ENCODE measurements around the gene AZGP1. TPM values are rescaled to one million over a fixed set of nuclear protein-coding genes. Genes with fewer than 3 reads are reported as not detected.
A peak's percentile ranks its signal among the peaks of the same experiment; 100 is the strongest.
"Not testable (repeated sequence)": the region's sequence is repeated elsewhere in the genome, so short reads cannot be mapped to it uniquely, and the experiment has no call there.

The AZGP1 gene
- total RNA-seq, 1 donor from 2014 or later = not detected

DNA sequence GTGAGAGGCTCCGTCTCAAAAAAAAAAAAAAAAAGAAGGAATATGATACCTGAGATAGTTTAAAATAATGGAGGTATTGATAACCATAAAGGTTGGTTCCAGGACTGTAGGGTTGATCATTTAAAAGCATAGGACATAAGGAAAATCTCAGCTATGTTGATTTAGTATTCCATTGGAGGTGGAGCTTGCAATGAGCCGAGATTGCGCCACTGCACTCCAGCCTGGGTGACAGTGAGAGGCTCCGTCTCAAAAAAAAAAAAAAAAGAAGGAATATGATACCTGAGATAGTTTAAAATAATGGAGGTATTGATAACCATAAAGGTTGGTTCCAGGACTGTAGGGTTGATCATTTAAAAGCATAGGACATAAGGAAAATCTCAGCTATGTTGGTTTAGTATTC lies 23.2 kb downstream of the AZGP1 start:
- DNase-seq (ENCODE audit: low read depth in 2 of 2) = not testable (repeated sequence)

DNA sequence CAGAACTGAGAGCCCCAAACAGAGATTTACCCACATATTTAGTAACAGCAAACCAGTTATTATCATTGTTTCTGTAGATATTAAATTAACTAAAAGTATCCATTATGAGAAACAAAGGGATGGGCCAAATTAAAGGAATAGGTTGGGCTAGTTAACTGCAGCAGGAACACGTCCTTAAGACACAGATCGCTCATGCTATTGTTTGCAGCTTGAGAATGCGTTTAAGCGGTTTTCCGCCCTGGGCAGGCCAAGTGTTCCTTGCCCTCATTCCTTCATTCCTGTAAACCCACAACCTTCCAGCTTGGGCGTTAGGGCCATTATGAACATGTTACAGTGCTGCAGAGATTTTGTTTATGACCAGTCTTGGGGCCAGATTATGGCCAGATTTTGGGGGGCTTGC lies 25.0 kb downstream of the AZGP1 start:
- not testable (repeated sequence) for DNase-seq (ENCODE audit: low read depth in 2 of 2)

DNA sequence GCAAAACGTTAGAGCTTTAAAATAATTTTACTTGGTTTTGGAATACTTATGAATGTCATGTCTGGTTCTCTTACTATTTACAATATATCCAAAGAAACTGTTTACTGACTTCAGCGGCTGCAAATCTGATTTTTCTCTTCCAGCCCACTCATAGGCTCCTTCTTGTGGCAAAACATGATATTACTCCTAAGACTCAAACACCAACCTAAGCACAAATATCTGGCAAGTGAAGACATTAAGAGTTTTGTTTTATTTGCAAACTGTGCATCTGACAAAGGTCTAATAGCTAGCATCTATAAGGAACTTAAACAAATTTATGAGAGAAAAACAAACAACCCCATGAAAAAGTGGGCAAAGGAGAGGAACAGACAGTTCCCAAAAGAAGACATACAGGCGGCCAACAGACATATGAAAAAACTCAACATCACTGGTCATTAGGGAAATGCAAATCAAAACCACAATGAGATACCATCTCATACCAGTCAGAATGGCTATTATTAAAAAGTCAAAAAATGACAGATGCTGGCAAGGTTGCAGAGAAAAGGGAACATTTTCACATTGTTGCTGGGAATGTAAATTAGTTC lies 26.1 kb downstream of the AZGP1 start:
- DNase-seq (ENCODE audit: low read depth in 2 of 2) = peak; percentile 26 to 38

DNA sequence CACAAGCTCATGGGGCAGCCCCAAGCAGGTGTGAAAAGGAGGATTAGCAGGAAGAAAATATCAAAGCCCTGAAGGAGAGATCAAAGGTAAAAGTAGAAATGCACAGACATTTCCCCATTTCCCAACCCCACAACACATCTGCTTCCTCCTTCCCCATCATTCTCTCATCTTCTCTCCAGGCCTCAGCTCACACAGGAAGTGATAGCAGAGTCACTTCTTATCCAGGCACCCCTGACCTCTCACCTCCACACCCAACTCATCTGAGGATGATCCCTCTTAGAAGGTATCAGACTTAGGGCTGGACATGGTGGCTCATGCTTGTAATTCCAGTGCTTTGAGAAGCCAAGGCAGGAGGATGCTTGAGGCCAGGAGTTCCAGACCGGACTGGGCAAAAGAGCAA lies 28.2 kb downstream of the AZGP1 start:
- no peak for DNase-seq (ENCODE audit: low read depth in 2 of 2)

DNA sequence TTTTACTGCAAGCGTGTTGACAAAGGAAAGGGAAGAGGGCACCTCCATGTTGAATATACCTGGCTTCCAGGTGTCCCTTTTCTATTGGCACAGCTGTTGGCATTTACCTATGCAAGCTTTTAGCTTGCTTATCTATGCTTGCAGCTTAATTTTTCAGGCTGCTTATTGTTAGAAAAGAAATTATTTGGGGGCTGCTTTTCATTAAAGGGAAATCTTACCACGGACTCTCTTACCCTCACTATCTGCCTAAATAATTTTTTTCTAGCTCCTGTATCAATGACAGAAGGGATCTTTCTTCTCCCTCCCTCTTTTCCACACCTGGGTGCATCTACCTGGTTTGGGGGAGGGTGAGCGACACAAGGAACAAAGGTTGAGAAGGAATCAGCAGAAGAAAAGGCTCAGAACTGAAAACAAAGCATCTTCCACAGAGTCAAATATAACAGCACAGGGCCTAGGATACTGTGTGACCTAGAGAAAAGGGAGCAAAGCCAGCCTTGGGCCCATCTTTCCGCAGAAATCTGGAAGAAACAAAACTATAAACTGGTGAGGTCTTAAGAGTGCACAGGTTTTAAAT lies 31.2 kb downstream of the AZGP1 start:
- DNase-seq (ENCODE audit: low read depth in 2 of 2) = no peak

DNA sequence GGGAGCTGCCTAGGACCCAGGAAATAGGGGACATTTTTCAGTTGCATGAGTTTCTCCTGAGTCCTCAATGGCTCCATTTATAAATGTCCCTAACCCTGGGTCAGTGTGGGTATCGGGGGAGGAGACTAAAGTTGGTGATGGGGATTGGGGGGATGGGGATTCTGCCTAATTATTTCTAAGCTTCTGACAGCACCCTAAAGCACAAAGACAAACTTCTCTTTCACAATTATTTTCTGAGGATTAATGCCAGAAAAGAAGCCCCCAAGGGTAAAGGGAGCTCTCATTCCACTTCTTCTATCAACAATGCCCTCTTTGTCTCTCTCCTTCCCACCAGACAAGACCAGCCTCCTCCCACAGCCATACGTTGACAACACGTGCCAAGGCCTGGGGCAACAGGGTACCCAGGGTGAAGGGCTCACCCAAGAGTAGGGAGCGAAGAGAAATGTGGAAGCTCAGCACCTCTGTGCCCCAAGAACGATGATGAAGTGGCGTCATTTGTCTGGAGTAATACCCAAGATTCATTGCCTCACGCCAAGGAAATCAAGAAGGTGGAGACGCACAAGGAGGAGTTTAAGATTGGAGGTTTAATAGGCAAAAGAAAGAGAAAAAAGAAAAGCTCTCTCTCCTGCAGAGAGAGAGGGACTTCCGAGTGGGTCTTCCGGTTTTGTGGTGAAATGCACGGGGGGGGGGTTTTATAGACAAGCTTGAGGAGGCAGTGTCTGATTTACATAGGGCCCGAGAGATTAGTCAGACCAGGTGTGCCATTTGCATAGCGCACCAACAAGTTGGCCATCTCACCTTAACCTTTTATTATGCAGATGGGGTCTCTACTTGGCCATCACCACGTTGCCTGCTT lies 32.0 kb downstream of the AZGP1 start:
- no peak for DNase-seq (ENCODE audit: low read depth in 2 of 2)

DNA sequence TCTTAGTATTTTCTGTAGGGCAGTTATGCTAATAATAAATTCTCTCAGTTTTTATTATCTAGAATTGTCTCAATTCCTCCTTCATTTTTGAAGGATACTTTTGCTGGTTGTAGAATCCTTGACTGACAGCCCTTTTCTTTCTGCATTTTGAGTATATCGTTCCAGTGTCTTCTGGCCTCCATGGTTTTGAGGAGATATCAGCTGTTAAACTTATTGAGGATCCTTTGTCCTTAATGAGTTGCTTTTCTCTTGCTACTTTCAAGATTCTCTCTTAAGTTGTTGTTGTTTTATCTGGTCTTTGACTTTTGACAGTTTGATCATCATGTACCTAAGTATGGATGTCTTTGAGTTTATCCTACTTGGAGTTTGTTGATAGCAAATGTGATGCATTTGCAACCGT lies 37.5 kb downstream of the AZGP1 start:
- no peak for DNase-seq (ENCODE audit: low read depth in 2 of 2)

DNA sequence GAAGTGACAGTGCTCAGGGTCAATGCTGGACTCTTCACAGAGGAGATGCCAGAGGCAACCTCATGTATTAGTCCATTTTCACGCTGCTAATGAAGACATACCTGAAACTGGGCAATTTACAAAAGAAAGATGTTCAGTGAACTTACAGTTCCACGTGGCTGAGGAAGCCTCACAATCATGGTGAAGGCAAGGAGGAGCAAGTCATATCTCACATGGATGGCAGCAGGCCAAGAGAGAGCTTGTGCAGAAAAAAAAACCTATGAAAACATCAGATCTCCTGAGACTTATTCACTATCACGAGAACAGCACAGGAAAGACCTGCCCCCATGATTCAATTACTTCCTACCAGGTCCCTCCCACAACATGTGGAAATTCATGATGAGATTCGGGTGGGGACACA lies 40.8 kb downstream of the AZGP1 start:
- DNase-seq (ENCODE audit: low read depth in 2 of 2) = not testable (repeated sequence)

DNA sequence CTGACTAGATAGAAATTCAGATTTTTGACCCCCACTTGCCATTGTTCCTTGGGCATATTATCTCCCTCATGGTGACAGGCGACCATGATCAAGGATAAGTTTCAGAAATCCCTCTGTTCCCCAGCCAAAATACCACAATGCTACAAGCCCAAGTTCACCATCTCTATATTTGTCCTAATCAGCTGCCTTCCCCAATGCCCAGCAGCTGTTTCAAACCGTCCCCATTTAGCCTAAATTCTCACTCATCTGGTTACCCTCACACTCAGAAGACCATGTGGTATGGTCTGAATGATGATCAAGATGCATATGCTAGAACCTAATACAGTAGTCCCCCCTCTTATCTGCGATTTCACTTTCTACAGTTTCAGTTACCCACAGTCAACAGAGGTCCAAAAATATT lies 45.5 kb downstream of the AZGP1 start:
- DNase-seq (ENCODE audit: low read depth in 2 of 2) = no peak

DNA sequence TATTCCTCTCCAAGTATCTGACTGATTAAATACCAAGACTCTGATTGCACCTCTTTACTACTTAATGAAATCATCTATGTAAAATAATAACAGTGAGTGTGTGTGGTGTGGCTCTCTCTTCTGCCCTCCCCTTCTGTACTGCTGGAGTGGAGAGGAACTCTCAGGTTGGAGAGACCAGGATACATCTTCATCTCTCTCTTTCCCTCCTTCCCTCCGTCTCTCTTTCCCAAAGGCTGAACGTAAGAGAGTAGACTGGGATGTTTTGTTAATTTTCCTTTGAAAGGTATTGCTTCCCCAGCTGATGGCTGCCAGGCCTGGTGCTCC lies 46.1 kb downstream of the AZGP1 start:
- DNase-seq (ENCODE audit: low read depth in 2 of 2) = no peak

DNA sequence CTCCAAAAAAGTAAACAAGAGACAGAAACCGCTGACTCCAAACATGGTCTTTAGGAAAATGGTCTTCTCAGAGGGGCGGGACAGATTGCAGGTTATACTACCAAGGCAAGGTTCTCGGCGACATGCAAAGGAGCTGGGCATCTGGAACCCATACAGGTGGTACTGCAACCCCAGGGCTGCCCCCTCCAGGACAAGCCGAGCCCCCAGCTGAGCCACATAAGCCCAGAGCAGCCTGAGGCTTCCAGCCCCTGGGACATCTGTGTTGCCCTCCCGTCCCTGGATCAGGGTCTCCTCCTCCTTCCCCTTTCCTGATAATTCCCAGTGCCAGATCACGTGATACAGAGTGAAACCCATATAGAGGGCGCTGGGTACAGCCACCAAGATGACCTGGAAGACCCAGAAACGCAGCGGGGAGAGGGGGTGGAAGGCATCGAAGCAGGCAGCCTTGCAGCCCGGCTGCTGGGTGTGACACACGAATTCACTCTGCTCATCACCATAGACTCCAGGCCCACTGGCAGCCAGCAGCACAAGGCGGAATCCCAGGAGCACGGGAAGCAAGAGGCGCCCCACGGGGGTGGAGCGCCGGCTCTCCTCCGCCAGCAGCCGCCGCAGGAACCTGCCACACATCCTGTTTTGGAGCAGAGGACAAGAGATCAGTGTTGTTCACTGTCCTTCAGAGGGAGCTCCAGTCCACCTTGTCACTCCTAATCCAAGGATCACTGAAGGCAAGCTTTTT lies 46.7 kb downstream of the AZGP1 start, which contains the start of gene GJC3:
Gene GJC3, minus strand, starts transcription at position 627 of the 736 bp plus-strand sequence. Its CDS starts 0 bp downstream, at position 627.
- DNase-seq (ENCODE audit: low read depth in 2 of 2) = peak; percentile 43 to 82

DNA sequence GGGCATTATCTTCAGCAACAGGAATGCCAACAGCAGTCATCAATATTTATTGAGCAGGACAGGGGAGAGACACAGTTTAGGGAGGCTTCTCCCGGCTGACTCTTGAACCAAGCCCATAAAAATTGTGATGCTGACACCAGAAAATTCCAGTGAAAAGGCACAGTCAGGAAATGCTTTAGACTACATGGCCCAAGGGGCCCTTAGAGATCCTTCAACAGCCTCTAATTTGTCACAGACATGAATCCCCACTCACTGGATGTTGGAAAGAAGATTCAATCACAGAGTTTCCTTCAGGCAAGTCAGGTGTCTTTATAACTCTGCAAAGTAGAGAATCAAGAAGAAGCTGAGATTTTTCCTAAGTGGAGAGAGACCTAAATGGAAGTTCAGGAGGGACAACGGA lies 47.6 kb downstream of the AZGP1 start:
- no peak for DNase-seq (ENCODE audit: low read depth in 2 of 2)

DNA sequence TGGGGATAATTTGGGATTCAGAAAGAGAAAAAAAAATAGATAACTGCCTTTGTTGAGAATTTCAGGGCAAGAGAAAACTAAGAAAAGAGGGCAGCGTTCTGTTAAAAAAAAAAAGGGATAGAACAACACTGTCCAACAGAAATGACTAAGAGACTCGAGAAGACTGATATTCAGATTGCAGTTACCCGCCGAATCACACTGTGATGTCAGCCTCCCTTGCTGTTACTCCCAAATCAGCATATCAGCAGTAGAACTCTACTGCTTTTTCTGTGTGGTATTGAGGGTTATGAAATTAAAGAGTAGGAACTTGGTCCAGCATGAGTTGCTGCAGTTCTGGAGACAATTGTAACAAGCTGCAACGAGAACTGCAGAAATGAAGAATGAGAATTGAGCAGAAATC lies 48.3 kb downstream of the AZGP1 start:
- DNase-seq (ENCODE audit: low read depth in 2 of 2) = no peak

DNA sequence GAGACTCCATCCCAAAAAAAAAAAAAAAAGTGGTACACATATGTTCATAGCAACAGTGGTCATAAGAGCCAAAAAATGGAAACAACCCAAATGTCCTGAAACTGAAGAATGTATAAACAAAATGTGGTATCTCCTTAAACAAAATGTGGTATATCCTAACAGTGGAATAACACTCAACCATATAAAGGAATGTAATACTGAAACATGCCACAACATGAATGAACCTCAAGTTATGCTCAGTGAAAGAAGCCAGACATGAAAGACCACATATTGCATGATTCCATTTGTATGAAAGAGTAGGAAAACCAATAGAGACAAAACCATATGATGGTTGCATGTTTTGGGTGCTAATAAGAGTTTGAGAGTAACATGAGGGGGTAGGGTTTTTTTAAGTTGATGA lies 49.5 kb downstream of the AZGP1 start:
- DNase-seq (ENCODE audit: low read depth in 2 of 2) = no peak

DNA sequence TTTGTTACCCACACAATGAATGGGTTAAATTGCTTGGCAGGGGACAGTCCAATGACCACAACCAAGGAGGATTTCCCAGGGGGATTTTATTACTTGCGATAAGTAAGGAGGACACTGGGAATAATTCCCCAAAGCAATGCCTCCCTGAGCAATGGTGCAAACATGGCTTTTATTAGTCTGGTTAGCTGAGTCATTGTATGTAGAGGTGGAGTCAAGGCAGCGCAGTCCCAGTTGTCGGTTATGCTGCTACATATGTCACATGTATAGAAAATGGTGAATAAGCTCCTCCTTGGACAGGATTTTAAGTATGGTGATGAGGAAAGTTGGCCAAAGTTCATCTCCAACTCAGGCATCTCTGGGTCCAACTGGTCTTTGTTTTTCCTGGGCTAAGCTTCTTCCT lies 52.6 kb downstream of the AZGP1 start:
- DNase-seq (ENCODE audit: low read depth in 2 of 2) = no peak

DNA sequence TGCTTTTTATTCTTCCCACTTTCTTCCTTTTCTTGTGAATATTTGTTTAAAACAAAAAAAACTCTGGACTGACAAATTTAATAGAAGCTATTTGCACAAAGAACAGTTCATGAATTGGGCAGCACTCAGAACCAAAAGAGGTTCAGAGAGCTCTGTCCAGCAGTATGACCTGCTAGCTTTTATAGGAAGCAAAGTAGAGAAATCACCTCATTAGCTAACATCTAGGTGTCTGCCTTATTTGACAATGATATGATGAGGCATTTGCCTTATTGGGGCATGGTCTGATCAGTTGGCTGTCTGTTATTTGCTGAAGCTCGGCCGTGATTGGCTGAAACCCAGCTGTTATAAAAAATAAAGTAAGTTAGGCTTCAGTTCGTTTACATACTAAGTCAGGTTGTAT lies 55.7 kb downstream of the AZGP1 start:
- DNase-seq (ENCODE audit: low read depth in 2 of 2) = peak in 1 of 2 donors; percentile 22

DNA sequence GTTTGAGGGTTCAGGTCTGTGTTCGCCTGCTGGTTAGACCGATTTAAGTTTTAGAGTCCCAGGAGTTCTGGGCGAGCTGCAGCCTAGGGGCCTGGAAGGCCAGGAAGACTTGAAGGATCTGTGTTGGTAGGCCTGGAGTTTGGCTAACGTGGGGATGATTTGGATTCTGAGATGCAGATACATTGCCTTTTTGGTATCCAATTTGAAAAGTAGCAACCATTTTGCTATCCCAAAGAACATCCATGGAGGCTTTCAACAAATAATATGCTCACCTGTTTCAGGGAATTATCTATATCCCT lies 56.1 kb downstream of the AZGP1 start:
- no peak for DNase-seq (ENCODE audit: low read depth in 2 of 2)

DNA sequence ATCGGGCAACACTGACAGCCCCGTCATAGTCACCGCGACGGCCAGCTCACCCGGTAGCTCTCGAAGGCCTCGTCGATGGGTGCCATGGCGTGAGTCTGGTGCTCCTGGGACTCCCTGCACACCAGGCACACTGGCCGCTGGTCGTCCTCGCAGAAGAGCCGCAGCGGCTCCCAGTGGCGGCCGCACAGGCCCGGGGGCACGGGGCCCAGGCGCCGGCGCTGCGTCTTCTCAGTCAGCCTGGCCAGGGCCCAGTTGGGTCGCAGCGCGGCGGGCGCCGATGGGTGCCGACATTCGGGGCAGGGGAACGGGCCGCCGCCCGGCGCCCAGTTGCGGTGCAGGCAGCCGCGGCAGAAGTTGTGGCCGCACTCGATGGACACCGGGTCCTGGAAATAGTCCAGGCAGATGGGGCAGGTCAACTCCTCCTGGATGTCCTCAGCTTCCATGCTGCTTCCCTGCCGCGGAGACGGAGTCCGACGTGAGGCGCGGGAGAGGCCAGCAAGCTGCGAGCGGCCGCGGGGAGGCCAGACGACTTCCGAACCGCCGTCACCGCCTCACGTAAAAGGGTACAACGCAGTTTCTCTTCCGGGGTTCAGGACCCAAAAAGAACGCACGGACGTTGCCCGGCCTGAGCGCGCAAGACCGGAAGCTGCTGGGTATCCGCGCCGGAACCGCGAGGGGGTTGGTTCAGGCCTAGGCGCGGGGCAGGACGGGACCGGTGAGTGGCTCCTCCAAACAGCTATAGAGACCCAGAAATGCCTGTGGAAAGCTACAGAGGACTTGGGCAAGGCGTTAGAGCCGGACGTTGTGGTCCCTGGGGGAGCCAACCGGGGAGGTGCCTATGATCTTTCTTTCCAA lies 56.6 kb downstream of the AZGP1 start, which contains the start of gene TRIM4:
Gene TRIM4, minus strand, starts transcription at position 572 of the 855 bp plus-strand sequence. Its CDS starts 129 bp downstream, at position 443.
- peak; percentile 67 to 90 for DNase-seq (ENCODE audit: low read depth in 2 of 2)
